ENCODE results near the gene GRIA2.

DNA sequence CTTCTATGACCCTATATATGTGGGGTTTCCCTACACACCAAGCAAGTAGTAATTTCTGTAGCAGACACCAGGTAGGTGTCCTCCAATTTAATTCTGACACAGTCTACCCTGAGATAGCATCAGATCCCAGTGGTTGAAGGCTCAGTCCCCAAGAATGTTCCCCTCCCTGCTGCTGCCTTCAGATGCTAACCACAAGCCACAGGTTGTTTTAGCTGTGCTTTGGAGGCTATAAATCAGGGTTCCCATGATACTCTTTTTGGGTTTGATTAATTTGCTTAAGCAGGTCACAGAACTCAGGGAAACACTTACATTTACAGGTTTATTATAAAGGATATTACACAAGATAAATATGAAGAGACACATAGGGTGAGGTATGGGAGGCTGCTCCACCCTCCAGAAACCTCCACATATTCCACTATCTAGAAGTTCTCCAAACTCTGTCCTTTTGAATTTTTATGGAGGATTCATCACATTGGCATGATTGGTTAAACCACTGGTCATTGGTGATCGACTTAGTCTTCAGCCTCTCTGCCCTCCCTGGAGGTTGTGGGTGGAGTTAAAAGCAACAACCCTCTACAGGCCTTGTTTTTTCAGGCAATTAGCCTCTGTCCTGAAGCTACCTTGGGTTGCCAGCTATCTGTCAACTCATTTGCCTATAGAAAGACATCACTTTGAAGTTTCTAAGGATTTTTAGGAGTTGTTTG lies 50.8 kb downstream of the GRIA2 start:
- TF ChIP-seq YY1 (IDR thresholded peaks at IDR 0.05; ENCODE audit: insufficient read depth, insufficient read length) (no peak), SUZ12 (IDR thresholded peaks at IDR 0.05; ENCODE audit: extremely low read depth, insufficient read depth, insufficient read length) (no peak), ZNF274 (IDR thresholded peaks at IDR 0.05; ENCODE audit: low read depth, low read length) (no peak)

Data from NT2/D1 (cell line).